Skeletal muscle tissue (tissue), 4 donors: ENCODE data around the gene JOSD2. TPM values are rescaled to one million over a fixed set of nuclear protein-coding genes. Genes with fewer than 3 reads are reported as not detected.

Experiments used
- H3K27ac ChIP-seq: one replicate; pipeline ENCODE4 v1.7.0; 2013; ENCODE audit warnings: mild to moderate bottlenecking, low read depth, low read length, inconsistent platforms
- H3K27me3 ChIP-seq, 3 donors: one replicate each; pipeline ENCODE4 v1.7.0; 2013; ENCODE audit warnings: low read length in 3 of 3; ENCODE audit not compliant: control insufficient read depth in 3 of 3, insufficient read depth in 3 of 3
- H3K36me3 ChIP-seq, 3 donors: one replicate each; pipeline ENCODE4 v1.7.0; 2013; ENCODE audit warnings: low read length in 3 of 3; ENCODE audit not compliant: control insufficient read depth in 3 of 3, insufficient read depth in 3 of 3
- H3K4me1 ChIP-seq, 3 donors: one replicate each; pipeline ENCODE4 v1.7.0; 2013; ENCODE audit warnings: low read length in 3 of 3, mild to moderate bottlenecking in 3 of 3; ENCODE audit not compliant: control insufficient read depth in 3 of 3, insufficient read depth in 3 of 3
- H3K4me3 ChIP-seq, 3 donors: one replicate each; pipeline ENCODE4 v1.7.0; 2013; ENCODE audit warnings: low read length in 3 of 3
- H3K9ac ChIP-seq, 3 donors: one replicate each; pipeline ENCODE4 v1.7.0; 2013; ENCODE audit warnings: low read length in 3 of 3, mild to moderate bottlenecking in 3 of 3, moderate library complexity in 2 of 3, low read depth in 1 of 3
- H3K9me3 ChIP-seq, 3 donors: one replicate each; pipeline ENCODE4 v1.7.0; 2013; ENCODE audit warnings: low read length in 3 of 3; ENCODE audit not compliant: control insufficient read depth in 3 of 3
- total RNA-seq: library from RNA; depleted of rRNA; stranded (reverse); fragments of >200 nt; gene quantifications from one replicate; pipeline ENCODE4 v1.2.3, GENCODE V29; 2014
- donor health status: Osteomylitis.

JOSD2 gene
- total RNA-seq, 1 donor from 2014 or later, result 13.0 TPM

DNA sequence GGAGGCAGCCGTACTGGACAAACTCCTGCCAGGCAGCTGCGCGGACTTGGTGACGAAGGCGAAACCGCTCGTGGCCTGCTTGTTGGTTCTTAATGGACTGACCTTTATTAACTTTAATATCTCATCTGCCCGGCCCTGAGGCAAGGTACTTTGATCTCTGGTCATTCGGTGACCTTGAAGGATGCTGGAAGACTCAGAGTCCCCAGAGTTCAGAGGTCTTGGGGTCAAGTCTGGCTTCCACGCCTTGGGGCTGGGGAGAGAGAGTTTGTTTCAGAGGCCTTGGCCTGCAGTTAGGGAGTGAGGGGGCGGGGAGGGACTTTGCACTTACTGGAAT, 44.3 kb downstream of the JOSD2 start:
- Histone ChIP-seq H3K9me3 (no peaks in the 10 kb centered on the region), H3K27me3 (peaks cover 0 to 2% (median 0%) of the 10 kb centered on the region in 3 donors), H3K27ac (peak overlapping the region; percentile 92), H3K4me1 (peaks cover 18 to 49% (median 26%) of the 10 kb centered on the region in 3 donors), H3K4me3 (no peak overlapping the region), H3K36me3 (peaks cover 0 to 19% (median 19%) of the 10 kb centered on the region in 3 donors), H3K9ac (peak overlapping the region in 2 of 3 donors; percentile 23 to 33)

DNA sequence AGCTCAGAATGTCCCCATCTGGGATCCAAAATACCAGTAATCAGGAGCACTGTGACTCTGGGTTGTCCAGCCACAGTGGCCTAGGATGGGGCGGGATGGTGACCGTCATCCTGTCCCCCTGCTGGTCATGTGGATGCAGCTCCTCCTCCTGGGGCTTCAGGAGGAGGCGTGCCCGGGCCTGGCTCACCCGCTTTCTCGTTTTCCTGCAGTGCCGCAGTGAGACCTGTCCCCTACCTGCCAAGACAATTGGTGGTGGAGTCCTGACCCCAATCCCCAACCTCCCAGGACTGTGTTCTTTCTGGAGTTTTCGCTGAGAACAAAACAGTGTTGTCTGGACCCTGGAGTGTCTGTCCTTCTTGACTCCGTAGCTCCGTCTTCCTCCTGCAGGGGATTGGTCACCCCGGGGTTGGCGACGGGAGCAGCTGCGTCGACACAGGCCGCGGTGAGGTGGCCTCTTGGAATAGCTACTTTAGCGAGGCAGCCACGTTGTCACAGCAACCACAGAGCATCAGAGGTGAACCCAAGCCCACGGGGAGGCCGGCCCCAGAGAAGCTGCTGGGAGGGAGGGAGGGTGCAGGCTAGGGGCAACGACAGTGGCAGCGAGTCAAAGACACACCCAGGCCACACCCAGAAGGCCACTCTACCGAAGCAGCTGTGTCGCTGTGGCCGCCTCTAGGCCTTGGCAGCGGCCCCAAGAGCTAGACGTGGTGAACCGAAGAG, 44.8 kb downstream of the JOSD2 start:
- peak overlapping the region in 2 of 3 donors; percentile 45 to 62 for H3K9ac ChIP-seq
- no peaks in the 10 kb centered on the region for H3K9me3 ChIP-seq
- peaks cover 0 to 7% (median 0%) of the 10 kb centered on the region in 3 donors for H3K27me3 ChIP-seq
- H3K4me3 ChIP-seq, result peak overlapping the region in 2 of 3 donors; percentile 27 to 41
- H3K27ac ChIP-seq, result peak overlapping the region; percentile 92
- peaks cover 18 to 54% (median 26%) of the 10 kb centered on the region in 3 donors for H3K4me1 ChIP-seq
- peaks cover 0 to 23% (median 23%) of the 10 kb centered on the region in 3 donors for H3K36me3 ChIP-seq

DNA sequence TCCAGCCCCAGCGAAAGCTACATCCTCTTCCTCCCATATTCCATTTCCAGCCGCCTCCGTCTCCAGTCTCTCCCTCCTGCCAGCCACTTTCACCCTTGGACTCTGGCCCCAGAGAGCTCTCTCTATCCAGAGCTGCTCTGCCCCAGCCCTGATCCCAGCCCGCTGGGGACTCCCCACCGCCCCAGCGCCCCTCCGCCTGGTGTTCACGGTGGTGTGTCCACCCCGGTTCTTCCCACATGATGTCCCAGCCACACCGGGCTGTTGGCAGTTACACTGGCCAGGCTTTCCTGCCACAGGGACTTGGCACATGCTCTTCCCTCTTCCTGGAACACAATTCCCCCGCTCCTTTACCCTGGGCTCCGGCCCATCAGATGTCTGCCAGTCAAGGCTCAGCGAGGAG, 46.0 kb downstream of the JOSD2 start:
- Histone ChIP-seq H3K4me1 (peaks cover 18 to 54% (median 28%) of the 10 kb centered on the region in 3 donors), H3K27me3 (peaks cover under 1 to 11% (median 7%) of the 10 kb centered on the region in 3 donors), H3K9me3 (no peaks in the 10 kb centered on the region), H3K9ac (peak overlapping the region in 1 of 3 donors; percentile 50), H3K27ac (peak overlapping the region; percentile 47), H3K4me3 (no peak overlapping the region), H3K36me3 (peaks cover 0 to 26% (median 23%) of the 10 kb centered on the region in 3 donors)

DNA sequence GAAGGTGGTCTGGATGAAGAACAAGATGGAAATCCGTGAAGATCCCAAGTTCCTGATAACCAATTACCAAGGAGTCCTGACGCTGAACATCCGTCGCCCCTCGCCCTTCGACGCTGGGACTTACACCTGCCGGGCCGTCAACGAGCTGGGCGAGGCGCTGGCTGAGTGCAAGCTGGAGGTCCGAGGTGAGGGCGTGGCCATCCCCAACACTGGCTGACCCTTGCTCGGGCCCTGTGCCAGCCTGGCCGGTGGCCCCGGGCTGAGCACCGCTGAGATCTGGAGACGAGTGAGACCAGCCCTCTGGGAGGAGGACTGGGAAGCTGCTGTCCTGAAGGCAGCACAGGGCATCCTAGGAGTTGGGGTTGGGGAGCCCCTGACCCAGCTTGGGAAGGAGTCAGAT, 46.6 kb downstream of the JOSD2 start:
- H3K4me1 ChIP-seq, result peaks cover 18 to 53% (median 28%) of the 10 kb centered on the region in 3 donors
- peaks cover 0 to 26% (median 23%) of the 10 kb centered on the region in 3 donors for H3K36me3 ChIP-seq
- H3K9me3 ChIP-seq, result no peaks in the 10 kb centered on the region
- H3K27me3 ChIP-seq, result peaks cover 3 to 13% (median 9%) of the 10 kb centered on the region in 3 donors
- no peak overlapping the region for H3K9ac ChIP-seq
- no peak overlapping the region for H3K4me3 ChIP-seq
- peak overlapping the region; percentile 47 for H3K27ac ChIP-seq

DNA sequence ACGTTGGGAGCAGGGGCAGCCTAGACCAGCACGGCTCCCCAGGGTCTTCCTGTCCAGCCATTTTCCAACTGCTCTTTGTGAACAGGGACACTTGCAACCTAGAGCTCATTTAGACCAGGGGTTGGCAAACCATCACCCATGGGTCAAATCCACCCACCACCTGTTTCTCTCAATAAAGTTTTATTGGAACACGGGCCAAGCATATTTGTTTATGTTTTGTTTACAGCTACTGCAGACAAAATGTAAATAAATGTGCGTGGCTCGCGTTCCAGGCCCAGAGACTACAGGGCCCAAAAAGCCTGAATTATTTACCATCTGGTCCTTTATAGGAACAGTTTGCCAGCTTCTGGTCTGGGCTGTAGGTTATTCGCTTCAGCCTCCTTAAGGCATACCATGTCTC, 48.0 kb downstream of the JOSD2 start:
- H3K9ac ChIP-seq, result no peak overlapping the region
- H3K4me1 ChIP-seq, result peaks cover 16 to 48% (median 21%) of the 10 kb centered on the region in 3 donors
- H3K36me3 ChIP-seq, result peaks cover 0 to 32% (median 23%) of the 10 kb centered on the region in 3 donors
- no peak overlapping the region for H3K27ac ChIP-seq
- peaks cover 9 to 17% (median 16%) of the 10 kb centered on the region in 3 donors for H3K27me3 ChIP-seq
- no peak overlapping the region for H3K4me3 ChIP-seq
- H3K9me3 ChIP-seq, result no peaks in the 10 kb centered on the region

DNA sequence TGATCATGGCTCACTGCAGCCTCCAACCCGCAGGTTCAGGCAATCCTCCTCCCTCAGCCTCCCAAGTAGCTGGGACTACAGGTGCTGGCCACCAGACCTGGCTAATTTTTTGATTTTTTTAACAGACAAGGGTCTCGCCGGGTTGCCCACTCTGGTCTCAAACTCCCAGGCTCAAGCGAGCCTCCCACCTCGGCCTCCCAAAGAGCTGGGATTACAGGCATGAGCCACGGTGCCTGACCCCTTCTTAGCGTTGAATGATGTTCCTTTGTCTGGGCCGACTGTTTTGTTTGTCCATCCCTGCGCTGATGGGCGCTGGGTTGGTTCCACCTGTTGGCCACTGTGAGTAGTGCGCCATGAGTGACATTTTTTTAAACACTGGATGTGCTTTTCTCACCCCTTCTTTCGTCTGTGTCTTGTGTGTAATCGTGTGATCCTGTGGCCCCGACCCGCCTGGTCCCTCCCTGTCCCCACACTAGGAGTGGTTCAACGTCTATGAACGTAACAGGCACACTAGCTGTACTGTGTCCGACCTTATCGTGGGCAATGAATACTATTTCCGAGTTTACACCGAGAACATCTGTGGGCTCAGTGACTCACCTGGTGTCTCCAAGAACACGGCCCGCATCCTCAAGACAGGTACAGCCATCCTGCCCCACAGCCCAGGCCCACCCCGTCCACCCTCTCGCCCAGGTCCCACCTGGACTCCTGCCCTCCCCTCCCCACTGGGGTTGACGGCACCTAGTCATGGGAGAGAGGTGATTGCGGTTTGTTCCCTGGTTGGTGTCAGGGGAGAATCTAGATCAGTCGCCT, 49.7 kb downstream of the JOSD2 start:
- no peak overlapping the region for H3K27ac ChIP-seq
- H3K4me3 ChIP-seq, result no peak overlapping the region
- H3K36me3 ChIP-seq, result peaks cover 5 to 42% (median 32%) of the 10 kb centered on the region in 3 donors
- H3K4me1 ChIP-seq, result peaks cover 9 to 44% (median 15%) of the 10 kb centered on the region in 3 donors
- H3K9ac ChIP-seq, result no peak overlapping the region
- no peaks in the 10 kb centered on the region for H3K9me3 ChIP-seq
- H3K27me3 ChIP-seq, result peaks cover 18 to 26% (median 22%) of the 10 kb centered on the region in 3 donors

DNA sequence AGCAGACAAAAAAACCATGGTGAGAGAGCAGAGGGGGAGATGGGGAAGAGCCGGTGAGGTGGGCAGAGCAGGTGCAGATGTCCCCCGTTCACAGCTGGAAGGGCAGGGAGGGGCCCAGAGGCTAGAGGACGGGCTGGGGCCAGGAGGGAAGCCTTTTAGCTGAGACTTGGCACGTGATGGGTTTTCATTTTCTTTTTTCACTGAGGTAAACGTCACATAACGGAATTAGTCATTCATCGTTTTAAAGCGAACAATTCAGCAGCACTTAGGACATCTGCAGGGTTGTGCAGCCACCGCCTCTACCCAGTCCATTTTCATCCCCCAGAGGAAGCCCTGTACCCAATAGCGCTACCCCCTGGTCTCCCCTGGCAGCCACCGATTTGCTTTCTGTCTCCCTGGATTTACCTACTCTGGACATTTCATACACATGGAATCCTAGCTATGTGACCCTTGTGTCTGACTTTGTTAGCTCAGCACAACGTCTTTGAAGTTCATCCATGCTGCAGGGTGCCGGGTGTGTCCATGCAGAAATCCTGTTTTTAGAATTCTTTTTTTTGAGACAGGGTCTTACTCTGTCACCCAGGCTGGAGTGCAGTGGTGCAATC, 50.7 kb downstream of the JOSD2 start:
- peaks cover 18 to 29% (median 22%) of the 10 kb centered on the region in 3 donors for H3K27me3 ChIP-seq
- H3K4me3 ChIP-seq, result no peak overlapping the region
- H3K9ac ChIP-seq, result peak overlapping the region in 1 of 3 donors; percentile 3
- H3K36me3 ChIP-seq, result peaks cover 5 to 50% (median 38%) of the 10 kb centered on the region in 3 donors
- no peak overlapping the region for H3K27ac ChIP-seq
- peaks cover 2 to 35% (median 9%) of the 10 kb centered on the region in 3 donors for H3K4me1 ChIP-seq
- no peaks in the 10 kb centered on the region for H3K9me3 ChIP-seq

DNA sequence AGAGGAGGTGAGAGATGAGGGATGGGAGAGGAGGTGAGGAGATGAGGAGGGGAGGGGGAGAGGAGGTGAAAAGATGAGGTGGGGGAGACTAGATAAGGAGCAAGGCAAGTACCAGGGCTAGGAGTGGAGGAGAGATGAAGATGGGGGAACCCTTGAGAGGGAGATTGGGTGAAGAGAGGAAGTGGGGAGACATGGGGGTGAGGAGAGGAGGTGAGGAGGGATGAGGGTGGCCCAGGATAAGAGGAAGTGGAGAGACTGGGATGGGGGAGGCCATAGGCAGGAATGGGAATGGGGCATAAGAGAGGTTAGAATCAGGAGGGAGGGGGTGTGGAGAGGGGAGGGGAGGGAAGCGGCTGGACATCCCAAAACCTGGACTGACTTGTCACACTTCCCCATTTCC, 51.4 kb downstream of the JOSD2 start:
- H3K27ac ChIP-seq, result no peak overlapping the region
- H3K9me3 ChIP-seq, result no peaks in the 10 kb centered on the region
- peaks cover 5 to 55% (median 42%) of the 10 kb centered on the region in 3 donors for H3K36me3 ChIP-seq
- peaks cover 2 to 29% (median 7%) of the 10 kb centered on the region in 3 donors for H3K4me1 ChIP-seq
- H3K27me3 ChIP-seq, result peaks cover 18 to 33% (median 22%) of the 10 kb centered on the region in 3 donors
- H3K4me3 ChIP-seq, result no peak overlapping the region
- H3K9ac ChIP-seq, result no peak overlapping the region

DNA sequence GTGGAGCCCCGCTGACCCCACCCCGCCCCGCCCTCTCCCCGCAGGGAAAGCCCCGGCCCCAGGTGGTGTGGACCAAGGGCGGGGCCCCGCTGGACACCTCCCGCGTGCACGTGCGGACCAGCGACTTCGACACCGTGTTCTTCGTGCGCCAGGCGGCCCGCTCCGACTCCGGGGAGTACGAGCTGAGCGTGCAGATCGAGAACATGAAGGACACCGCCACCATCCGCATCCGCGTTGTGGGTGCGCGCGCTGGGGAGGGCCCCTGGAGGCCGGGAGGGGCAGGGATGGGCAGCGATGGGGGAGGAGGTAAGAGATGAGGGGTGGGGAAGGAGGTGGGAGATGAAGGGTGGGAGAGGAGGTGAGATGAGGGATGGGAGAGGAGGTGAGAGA, 51.9 kb downstream of the JOSD2 start:
- H3K27me3 ChIP-seq, result peaks cover 18 to 33% (median 22%) of the 10 kb centered on the region in 3 donors
- peaks cover 2 to 23% (median 7%) of the 10 kb centered on the region in 3 donors for H3K4me1 ChIP-seq
- peaks cover 5 to 50% (median 40%) of the 10 kb centered on the region in 3 donors for H3K36me3 ChIP-seq
- H3K9me3 ChIP-seq, result no peaks in the 10 kb centered on the region
- H3K27ac ChIP-seq, result no peak overlapping the region
- no peak overlapping the region for H3K9ac ChIP-seq
- no peak overlapping the region for H3K4me3 ChIP-seq
